ENCODE measurements around the gene HLA-E.
A peak's percentile ranks its signal among the peaks of the same experiment; 100 is the strongest.
"Not testable (repeated sequence)": the region's sequence is repeated elsewhere in the genome, so short reads cannot be mapped to it uniquely, and the experiment has no call there.

HLA-E gene

DNA sequence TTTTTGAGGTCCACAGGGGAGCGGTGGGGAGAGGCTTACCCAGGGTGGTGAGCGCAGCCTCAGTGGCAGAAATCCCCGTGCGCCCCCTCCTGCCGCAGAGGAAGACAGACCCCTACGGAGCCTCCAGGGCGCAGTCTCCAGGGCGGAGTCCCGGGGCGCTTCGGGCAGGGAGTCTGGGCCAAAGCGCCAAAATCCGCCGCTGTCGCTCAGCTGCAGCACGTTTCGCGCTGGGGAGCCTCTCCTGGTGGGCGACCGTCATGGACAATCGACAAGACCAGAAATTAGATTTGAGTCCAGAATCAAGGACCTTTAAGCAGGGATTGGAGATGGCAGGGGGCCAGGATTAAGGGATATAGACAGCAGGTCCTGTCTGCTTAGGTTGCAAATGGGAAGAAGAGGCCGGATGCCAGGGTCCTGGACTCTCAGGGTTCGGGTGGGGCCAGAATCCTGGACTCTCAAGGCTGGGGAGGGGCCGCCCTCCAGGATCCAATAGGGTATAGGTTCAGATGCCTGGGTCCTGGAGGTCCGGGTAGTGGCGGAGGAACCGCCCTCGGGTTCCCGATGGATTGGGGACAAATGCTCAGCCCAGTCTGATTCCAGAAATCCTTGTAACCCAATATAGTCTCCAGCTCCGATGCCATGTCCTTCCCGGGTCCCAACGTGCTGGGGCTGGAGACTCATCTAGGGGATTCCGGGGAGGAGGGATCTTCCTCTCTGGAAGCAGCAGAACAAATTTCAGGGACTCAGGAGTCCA lies 7.9 kb upstream of the HLA-E start:
- no peak for DNase-seq

DNA sequence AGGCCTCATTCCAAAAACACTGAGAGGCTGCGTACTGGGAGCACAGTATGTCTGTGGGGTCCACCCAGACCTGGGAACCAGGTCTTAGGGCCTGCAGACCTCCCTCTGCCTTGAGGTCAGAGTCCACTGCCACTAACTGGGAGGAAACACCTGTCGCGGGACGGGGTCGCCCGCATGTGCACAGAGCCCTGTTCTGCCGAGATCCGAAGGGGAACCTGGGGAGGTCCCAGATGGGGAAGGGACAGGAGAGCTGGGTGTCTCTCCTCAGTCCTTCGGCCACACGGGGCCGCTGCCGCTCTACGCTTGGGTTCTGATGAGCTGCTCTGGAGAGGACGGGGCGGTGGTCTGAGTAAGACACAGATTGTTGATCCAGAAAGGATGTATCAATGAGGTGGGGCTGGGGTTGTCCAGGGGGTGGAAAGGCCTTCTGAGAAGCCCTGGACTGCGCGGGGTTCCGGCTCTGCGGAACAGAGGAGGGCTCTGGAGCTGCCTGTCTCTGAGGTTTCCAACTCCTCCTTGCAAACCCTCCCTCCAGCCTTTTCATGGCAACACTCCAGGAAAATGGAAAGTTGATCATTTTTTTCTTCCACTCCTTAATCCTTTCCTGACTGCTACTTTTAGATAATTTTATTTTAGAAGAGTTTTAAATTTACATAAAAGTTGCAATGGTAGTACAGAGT lies 7.2 kb upstream of the HLA-E start:
- peak; percentile 61 for DNase-seq

DNA sequence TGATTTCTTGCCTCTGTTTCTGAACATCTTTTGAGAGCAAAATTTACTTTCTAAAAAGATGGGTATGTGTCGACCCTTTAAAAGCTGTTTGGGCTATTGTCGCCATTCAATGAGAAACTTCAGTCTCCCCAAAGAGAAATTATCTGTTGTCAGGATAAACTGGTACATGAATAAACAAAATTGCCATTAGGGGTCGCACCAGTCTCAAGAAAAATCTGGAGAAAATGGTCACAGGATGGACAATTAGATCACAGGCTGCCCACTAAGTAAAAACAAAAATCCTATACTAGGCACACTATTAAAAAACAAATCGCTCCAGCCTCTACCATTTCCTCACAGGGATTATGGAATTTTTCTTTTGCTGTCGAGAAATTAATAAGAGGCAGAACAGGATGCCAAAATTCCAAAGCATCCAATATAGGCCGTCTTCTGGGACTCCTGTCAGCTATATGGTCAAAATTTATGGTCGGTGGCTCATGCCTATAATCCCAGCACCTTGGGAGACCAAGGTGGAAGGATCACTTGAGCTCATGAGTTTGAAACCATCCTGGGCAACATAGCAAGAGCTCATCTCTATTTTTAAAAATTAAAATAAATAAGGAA lies 5.5 kb upstream of the HLA-E start:
- DNase-seq: no peak

DNA sequence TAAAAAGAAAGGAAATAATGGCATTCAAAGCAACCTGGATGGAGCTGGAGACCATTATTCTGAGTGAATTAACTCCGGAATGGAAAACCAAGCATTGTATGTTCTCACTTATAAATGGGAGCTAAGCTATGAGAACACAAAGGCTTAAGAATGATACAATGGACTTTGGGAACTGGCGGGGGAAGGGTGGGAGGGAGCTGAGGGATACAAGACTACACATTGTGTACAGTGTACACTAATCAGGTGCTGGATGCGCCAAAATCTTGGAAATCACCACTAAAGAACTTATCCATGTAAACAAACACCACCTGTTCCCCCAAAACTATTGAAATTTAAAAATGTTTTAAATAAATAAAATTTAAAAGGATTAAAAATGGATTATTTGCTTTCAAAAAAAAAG lies 4.1 kb upstream of the HLA-E start:
- no peak for DNase-seq

DNA sequence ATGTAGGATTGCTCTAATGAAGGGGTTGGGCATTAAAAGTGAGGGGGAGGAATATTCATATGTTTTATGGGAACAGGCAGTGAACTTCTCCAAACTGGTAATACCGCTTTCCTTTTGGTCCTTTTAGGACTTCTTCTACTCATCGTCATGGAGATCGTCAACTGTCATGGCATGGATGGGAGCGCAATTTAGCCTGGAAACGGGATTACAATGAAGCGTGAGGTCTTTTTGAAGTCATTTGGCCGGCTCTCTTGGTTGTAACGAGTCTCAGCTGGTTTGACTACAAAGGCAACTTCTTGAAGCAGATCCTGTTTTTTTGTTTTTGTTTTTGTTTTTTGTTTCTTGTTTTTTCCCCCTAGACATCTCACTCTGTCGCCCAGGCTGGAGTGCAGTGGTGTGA lies 1.4 kb upstream of the HLA-E start:
- no peak for DNase-seq

DNA sequence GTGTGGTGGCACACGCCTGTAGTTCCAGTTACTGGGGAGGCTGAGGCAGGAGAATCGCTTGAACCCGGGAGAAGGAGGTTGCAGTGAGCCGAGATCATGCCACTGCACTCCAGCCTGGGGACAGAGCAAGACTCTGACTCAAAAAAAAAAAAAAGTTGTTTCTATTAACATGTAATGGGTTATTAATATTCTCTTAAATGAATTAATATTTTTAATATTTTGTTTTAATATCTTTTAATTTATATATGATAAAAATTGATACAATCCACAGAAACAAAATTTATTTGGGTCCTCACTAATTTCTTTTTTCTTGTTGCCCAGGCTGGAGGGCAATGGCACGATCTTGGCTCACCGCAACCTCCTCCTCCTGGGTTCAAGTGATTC lies 620 bp upstream of the HLA-E start:
- DNase-seq: not testable (repeated sequence)

DNA sequence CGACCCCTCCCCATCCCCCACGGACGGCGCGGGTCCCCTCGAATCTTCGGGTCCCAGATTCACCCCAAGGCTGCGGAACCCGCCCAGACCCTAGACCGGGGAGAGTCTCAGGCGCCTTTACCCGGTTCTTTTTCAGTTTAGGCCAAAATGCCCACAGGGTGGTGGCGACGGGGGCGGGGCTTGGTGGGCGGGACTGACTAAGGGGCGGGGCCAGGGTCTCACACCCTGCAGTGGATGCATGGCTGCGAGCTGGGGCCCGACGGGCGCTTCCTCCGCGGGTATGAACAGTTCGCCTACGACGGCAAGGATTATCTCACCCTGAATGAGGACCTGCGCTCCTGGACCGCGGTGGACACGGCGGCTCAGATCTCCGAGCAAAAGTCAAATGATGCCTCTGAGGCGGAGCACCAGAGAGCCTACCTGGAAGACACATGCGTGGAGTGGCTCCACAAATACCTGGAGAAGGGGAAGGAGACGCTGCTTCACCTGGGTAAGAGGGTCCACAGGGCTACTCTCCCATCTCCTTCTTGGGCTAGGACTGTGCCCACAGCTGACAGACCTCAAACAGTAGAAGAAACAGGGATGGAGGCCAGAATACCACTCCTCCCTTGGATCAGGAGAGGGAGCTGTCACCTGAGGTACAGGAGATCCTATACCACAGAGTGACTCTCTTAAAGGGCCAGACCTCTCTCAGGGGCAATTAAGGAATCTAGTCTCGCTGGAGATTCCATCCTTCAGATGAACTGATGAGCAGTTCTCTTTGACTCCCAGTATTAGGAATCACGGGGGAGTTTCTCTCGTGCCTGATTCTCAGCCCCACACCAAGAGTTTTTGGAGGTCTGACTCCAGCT lies 942 bp downstream of the HLA-E start:
- DNase-seq: no peak

DNA sequence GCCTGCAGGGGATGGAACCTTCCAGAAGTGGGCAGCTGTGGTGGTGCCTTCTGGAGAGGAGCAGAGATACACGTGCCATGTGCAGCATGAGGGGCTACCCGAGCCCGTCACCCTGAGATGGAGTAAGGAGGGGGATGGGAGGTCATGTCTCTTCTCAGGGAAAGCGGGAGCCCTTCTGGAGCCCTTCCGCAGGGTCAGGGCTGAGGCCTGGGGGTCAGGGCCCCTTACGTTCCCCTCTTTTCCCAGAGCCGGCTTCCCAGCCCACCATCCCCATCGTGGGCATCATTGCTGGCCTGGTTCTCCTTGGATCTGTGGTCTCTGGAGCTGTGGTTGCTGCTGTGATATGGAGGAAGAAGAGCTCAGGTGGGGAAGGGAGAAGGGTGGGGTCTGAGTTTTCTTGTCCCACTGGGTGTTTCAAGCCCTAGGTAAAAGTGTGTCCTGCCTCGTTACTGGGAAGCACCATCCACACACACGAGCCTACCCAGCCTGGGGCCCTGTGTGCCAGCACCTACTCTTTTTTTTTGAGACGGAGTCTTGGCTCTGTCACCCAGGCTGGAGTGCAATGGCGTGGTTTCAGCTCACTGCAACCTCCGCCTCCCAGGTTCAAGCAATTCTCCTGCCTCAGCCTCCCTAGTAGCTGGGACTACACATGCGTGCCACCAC lies 2.1 kb downstream of the HLA-E start:
- not testable (repeated sequence) for DNase-seq

DNA sequence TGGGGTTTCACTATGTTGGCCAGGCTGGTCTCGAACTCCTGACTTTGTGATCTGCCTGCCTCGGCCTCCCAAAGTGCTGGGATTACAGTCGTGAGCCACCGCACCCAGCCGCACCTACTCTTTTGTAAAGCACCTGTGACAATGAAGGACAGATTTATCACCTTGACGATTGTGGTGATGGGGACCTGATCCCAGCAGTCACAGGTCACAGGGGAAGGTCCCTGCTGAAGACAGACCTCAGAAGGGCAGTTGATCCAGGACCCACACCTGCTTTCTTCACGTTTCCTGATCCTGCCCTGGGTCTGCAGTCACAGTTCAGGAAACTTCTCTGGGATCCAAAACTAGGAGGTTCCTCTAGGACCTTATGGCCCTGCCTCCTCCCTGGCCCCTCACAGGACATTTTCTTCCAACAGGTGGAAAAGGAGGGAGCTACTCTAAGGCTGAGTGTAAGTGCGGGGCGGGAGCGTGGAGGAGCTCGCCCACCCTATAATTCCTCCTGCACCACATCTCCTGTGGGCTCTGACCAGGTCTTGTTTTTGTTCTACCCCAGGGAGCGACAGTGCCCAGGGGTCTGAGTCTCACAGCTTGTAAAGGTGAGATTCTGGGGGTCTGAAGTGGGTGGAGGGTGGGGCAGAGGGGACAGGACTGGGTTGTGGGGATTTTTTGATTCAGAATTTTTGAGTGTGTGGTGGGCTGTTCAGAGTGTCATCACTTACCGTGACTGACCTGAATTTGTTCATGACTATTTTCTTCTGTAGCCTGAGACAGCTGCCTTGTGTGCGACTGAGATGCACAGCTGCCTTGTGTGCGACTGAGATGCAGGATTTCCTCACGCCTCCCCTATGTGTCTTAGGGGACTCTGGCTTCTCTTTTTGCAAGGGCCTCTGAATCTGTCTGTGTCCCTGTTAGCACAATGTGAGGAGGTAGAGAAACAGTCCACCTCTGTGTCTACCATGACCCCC lies 3.0 kb downstream of the HLA-E start:
- no peak for DNase-seq

DNA sequence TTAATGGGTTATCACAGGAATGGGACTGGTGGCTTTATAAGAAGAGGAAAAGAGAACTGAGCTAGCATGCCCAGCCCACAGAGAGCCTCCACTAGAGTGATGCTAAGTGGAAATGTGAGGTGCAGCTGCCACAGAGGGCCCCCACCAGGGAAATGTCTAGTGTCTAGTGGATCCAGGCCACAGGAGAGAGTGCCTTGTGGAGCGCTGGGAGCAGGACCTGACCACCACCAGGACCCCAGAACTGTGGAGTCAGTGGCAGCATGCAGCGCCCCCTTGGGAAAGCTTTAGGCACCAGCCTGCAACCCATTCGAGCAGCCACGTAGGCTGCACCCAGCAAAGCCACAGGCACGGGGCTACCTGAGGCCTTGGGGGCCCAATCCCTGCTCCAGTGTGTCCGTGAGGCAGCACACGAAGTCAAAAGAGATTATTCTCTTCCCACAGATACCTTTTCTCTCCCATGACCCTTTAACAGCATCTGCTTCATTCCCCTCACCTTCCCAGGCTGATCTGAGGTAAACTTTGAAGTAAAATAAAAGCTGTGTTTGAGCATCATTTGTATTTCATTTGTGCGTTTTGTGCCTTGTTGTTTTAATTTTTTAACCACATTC lies 4.4 kb downstream of the HLA-E start:
- DNase-seq: no peak

DNA sequence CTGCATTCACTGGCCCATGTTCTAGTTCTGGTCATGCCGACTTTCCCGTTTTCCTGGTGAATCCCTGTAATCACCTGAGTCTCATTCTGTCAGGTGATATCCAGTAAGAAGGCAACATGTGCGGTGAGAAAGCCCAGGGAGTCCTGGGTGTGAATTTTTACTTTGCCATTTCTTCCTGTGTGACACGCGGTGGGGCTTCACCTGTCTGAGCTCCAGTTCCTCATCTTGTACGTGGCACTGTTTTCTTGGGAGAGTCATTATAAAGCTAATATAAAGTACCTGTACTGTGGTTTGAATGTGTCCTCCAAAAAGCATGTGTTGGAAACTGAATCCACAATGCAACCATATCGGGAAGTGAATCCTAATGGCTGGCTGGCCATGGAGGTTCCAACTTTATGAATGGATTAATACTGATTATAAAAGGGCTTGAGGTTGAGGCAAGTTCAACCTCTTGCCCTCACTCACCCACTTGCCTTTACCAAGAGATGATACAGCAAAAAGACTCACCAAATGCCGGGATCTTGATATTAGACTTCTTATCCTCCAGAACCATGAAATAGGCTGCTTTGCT lies 5.1 kb downstream of the HLA-E start:
- no peak for DNase-seq

DNA sequence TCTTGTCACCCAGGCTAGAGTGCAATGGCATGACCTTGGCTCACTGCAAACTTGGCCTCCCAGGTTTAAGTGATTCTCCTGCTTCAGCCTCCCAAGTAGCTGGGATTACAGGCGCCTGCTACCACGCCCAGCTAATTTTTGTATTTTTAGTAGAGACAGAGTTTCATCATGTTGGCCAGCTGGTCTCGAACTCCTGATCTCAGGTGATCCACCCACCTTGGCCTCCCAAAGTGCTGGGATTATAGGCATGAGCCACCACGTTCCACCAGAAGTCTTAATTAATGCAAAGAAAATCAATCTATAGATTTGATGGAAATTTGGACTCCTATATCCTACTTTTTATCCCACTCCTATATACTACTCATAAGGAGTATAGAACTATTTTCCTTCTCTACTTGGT lies 5.8 kb downstream of the HLA-E start:
- not testable (repeated sequence) for DNase-seq

DNA sequence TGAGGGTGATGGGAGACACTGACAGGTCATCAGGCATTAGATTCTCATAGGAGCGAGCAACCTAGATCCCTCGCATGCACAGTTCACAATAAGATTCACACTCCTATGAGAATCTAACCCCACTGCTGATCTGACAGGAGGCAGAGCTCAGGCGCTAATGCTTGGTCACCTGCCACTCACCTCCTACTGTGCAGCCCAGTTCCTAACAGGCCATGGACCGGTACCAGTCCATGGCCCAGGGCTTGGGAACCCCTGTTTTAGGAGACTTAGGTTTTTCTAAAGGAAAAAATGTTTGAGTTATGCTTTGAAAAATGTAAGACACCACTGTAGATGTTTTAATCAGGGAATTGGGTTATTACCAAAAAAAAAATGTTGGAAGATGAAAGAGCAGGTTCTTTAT lies 6.7 kb downstream of the HLA-E start:
- DNase-seq: no peak

DNA sequence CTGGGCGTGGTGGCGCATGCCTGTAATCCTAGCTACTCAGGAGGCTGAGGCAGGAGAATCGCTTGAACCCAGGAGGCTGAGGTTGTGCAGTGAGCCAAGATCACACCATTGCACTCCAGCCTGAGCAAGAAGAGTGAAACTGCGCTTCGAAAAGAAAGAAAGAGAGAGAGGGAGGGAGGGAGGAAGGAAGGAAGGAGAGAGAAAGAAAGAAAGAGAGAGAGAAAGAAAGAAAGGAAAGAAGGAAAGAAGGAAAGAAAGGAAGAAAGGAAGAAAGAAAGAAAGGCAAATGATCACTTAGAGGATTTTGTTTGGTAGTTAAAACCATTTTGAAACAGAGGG lies 7.9 kb downstream of the HLA-E start:
- DNase-seq: not testable (repeated sequence)

DNA sequence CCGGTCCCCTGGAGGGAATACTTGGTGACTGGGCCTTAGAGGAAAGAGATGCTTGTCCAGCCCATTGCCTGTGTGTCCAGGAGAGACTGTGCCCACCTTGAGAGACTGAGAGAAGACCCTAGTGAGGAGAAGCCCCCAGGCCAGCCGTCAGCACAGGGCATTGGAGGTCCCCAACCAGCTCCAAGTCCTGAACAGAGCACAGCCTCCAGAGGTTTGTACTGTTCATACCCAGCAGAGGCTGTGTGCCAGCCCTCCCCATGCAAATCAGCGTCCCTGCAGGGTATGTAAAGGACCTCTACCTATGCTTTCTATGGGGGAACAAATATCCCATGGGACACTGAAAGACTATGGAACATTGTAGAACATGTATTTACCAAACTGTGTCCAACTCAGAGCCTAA lies 8.4 kb downstream of the HLA-E start:
- no peak for DNase-seq

DNA sequence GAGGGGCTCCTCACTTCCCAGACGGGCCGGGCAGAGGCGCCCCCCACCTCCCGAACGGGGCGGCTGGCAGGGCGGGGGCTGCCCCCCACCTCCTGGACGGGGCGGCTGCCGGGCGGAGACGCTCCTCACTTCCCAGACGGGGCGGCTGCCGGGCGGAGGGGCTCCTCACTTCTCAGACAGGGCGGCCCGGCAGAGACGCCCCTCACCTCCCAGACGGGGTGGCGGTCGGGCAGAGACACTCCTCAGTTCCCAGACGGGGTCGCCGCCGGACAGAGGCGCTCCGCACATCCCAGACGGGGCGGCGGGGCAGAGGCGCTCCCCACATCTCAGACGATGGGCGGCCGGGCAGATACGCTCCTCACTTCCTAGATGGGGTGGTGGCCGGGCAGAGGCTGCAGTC lies 9.4 kb downstream of the HLA-E start:
- not testable (repeated sequence) for DNase-seq

DNA sequence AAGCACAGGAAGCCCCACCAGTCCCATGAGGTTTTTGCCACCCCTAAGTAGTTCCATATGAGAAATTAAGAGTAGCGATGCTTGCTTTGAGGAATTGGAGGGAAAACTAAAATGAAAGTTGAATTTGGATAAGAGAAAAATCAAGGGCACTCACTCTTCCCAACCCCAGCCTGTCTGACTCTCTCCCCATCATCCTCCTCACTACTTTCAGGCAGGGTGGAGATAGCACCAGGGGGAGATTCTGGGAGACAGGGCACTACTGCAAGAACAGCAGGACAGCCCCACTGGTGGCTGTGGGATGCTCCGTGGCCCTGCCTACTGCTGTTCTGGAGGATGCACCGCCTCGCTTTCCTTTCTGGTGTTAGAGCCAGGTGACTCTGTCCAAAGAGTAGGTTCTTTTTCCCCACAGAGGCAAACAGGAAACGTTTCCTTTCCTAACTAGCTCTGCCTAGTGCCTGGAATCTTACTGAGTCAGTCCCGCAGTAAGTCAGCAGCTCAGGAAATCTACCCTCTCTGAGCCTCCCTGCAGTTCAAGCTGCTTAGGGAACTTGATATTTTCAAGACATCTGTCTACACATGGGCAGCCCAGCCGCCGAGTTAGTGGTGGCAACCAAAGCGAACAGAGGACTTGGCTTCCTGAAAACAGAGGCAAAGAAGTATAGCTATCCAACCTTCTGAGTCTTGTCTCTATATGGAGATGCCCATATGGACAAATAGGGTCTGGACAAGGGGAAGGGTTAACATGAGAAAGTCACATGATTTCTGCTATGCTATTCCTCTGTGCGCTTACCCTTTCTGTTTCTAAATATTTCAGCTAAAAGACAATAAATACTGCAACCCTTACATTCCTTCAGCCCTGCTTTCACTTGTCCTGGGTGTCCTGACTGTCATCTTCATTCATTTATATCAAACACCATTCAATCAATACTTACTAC lies 11.4 kb downstream of the HLA-E start:
- DNase-seq: no peak

DNA sequence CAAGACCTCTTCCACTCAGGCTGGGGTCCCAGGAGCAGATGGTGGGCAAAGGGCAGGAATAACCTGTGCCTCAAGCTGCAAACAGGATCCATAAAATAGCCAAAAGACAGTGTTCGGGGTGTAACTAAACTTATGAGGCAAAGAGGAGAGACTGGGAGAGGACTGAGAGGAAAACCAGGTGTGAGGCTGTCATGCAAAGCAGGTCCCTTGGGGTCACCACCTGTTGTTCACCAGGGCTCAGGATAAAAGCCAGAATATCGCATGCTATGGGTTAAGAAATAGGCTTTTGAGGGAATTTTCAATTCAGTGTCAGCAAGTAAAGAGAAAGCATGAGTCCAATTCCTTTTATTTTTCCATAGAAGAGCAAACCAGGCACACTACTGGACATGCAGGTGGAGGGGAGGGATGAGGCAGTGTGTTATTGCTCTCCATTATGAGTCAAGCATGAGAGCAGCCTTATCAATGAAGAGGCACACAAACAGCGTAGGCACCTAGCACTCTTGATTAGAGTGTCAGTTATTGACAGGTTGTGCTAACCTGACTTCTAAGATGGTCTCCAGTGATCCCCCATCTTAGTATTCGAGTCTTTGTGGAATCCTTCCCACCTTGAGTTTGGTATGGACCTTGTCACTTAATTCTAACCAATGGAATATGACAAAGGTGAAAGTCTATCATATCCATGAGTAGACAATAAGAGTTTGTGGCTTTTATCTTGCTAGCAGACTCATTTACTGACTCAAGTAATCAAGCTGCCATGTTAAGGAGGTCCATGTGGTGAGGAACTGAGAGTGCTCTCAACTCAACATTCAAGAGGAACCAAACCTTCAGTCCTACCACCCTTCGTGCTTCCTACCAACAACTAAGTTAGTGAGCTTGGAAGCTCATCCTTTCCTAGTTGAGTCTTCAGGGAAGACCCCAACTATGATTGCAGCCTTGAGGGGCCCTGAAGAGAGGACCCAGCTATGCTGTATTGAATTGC lies 18.8 kb downstream of the HLA-E start:
- no peak for DNase-seq

All from NCI-H2171 (cell line).